H4 (cell line): ENCODE data around the gene PPM1E. TPM values are rescaled to one million over a fixed set of nuclear protein-coding genes. Genes with fewer than 3 reads are reported as not detected.

Source experiments
- total RNA-seq: library from RNA; depleted of rRNA; stranded (reverse); fragments of >200 nt; shearing (Covaris generic); gene quantifications from 2 replicates; pipeline ENCODE4 v1.2.3, GENCODE V29; 2014; rRNA removed

Gene PPM1E
- total RNA-seq, 1 experiment from 2014 or later = 3.1 TPM

Other genes with a start within 250 kb of the PPM1E start
- 31.1 and 43.5 TPM in 2 replicates for gene MTMR4, start 241.2 kb upstream of the PPM1E start, total RNA-seq
- 0.06 TPM in 1 of 2 replicates, not detected in the other for gene TEX14, start 63.8 kb upstream of the PPM1E start, total RNA-seq
- gene RAD51C, start 63.3 kb upstream of the PPM1E start, total RNA-seq = 71.7 and 82.7 TPM in 2 replicates